SK-N-SH treated with all-trans-retinoic acid at 6 μM for 48 hours (cell line): ENCODE data around the gene SLC25A29.
"Not testable (repeated sequence)": the region's sequence is repeated elsewhere in the genome, so short reads cannot be mapped to it uniquely, and the experiment has no call there.

Experiments
- ARNTL ChIP-seq: fragments of 450-650 bp; formaldehyde crosslinking; IDR thresholded peaks from 2 replicates; pipeline ENCODE4 v1.5.0; 2020; ENCODE audit warnings: low read depth, mild to moderate bottlenecking, moderate library complexity, borderline replicate concordance
- BACH2 ChIP-seq: fragments of 250-450 bp; sonication (Bioruptor Pico); IDR thresholded peaks from 2 replicates; pipeline ENCODE4 v1.9.0; 2021; ENCODE audit warnings: mild to moderate bottlenecking, borderline replicate concordance
- CREB5 ChIP-seq: fragments of 250-450 bp; sonication (Bioruptor Pico); IDR thresholded peaks from 2 replicates; pipeline ENCODE4 v1.5.1; 2020; ENCODE audit warnings: low read depth, mild to moderate bottlenecking, moderate library complexity
- OSR1 ChIP-seq: fragments of 250-450 bp; sonication (Bioruptor Pico); IDR thresholded peaks from 2 replicates; pipeline ENCODE4 v1.8.0; 2022; ENCODE audit warnings: moderate library complexity, mild to moderate bottlenecking, inconsistent platforms
- PATZ1 ChIP-seq: fragments of 250-450 bp; sonication (Bioruptor Pico); IDR thresholded peaks from 2 replicates; pipeline ENCODE4 v1.8.0; 2020; ENCODE audit warnings: mild to moderate bottlenecking, moderate library complexity, borderline replicate concordance
- POU6F1 ChIP-seq: fragments of 250-450 bp; sonication (Bioruptor Pico); IDR thresholded peaks from 2 replicates; pipeline ENCODE4 v1.8.0; 2021; ENCODE audit warnings: low read depth, mild to moderate bottlenecking, moderate library complexity, borderline replicate concordance
- PPARA ChIP-seq: fragments of 250-450 bp; sonication (Bioruptor Pico); IDR thresholded peaks from 2 replicates; pipeline ENCODE4 v1.5.0; 2020; ENCODE audit warnings: mild to moderate bottlenecking, borderline replicate concordance
- SNAI2 ChIP-seq: fragments of 250-450 bp; sonication (Bioruptor Pico); IDR thresholded peaks from 2 replicates; pipeline ENCODE4 v1.5.0; 2020; ENCODE audit warnings: mild to moderate bottlenecking, moderate library complexity
- TCF4 ChIP-seq: fragments of 250-450 bp; sonication (Bioruptor Pico); IDR thresholded peaks from 2 replicates; pipeline ENCODE4 v1.8.0; 2021; ENCODE audit warnings: mild to moderate bottlenecking, moderate library complexity, borderline replicate concordance
- TSHZ2 ChIP-seq: fragments of 250-450 bp; sonication (Bioruptor Pico); IDR thresholded peaks from 2 replicates; pipeline ENCODE4 v1.5.0; 2020; ENCODE audit warnings: mild to moderate bottlenecking, moderate library complexity
- ZFP3 ChIP-seq: fragments of 250-450 bp; sonication (Bioruptor Pico); IDR thresholded peaks from 2 replicates; pipeline ENCODE4 v1.5.0; 2020; ENCODE audit warnings: mild to moderate bottlenecking, moderate library complexity
- ZNF565 ChIP-seq: fragments of 450-650 bp; formaldehyde crosslinking; conservative IDR thresholded peaks from 2 replicates; pipeline ENCODE4 v1.5.0; 2020; ENCODE audit warnings: low read depth, mild to moderate bottlenecking, moderate library complexity

- not testable (repeated sequence) for TF ChIP-seq ZNF565, CREB5, PATZ1, TCF4, BACH2, SNAI2, PPARA, OSR1, ARNTL, TSHZ2, ZFP3, POU6F1 (CRISPR knock-in tag)
Observed at GRCh38 chr14:100308427-100308792, 2.2 kb upstream of the SLC25A29 start.
